ENCODE measurements around the gene AP1G1. TPM values are rescaled to one million over a fixed set of nuclear protein-coding genes. Genes with fewer than 3 reads are reported as not detected.
"Not testable (repeated sequence)": the region's sequence is repeated elsewhere in the genome, so short reads cannot be mapped to it uniquely, and the experiment has no call there.

Gene AP1G1
- total RNA-seq, 4 donors from 2014 or later = 77.1 to 153 (median 86.3) TPM

DNA sequence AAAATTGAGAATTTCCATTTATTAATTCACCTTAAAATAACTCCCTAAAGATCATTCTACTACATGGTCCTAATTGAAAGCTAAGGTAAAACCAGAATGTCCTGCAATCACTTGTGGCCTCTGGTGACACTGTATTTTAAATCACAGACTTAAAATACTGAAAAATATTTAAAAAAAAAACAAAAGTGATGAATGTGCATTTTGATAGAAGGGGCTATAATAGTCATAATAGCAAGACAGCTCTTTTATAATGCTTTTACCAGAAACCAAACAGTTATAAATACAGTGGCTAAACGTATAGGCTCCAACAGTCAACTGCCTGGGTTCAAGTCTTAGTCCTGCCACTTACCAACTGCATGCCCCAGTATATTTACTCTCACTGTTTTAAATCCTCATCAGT lies 105.3 kb downstream of the AP1G1 start:
- Histone ChIP-seq H3K36me3 (peaks cover 8% of the 10 kb centered on the region), H3K4me3 (no peak overlapping the region), H3K27me3 (no peaks in the 10 kb centered on the region), H3K4me1 (peaks cover 4% of the 10 kb centered on the region), H3K9me3 (no peaks in the 10 kb centered on the region), H3K27ac (no peak overlapping the region)
- no peak for DNase-seq (ENCODE audit: low spot score in 2 of 2)
- TF ChIP-seq, protein P1, sequence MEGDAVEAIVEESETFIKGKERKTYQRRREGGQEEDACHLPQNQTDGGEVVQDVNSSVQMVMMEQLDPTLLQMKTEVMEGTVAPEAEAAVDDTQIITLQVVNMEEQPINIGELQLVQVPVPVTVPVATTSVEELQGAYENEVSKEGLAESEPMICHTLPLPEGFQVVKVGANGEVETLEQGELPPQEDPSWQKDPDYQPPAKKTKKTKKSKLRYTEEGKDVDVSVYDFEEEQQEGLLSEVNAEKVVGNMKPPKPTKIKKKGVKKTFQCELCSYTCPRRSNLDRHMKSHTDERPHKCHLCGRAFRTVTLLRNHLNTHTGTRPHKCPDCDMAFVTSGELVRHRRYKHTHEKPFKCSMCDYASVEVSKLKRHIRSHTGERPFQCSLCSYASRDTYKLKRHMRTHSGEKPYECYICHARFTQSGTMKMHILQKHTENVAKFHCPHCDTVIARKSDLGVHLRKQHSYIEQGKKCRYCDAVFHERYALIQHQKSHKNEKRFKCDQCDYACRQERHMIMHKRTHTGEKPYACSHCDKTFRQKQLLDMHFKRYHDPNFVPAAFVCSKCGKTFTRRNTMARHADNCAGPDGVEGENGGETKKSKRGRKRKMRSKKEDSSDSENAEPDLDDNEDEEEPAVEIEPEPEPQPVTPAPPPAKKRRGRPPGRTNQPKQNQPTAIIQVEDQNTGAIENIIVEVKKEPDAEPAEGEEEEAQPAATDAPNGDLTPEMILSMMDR (IDR thresholded peaks at IDR 0.05) = no peak
- TF ChIP-seq POLR2AphosphoS5 (IDR thresholded peaks at IDR 0.05) = no peak
- WGBS = 92% methylated on average over 1 of the region's 1 CpG

DNA sequence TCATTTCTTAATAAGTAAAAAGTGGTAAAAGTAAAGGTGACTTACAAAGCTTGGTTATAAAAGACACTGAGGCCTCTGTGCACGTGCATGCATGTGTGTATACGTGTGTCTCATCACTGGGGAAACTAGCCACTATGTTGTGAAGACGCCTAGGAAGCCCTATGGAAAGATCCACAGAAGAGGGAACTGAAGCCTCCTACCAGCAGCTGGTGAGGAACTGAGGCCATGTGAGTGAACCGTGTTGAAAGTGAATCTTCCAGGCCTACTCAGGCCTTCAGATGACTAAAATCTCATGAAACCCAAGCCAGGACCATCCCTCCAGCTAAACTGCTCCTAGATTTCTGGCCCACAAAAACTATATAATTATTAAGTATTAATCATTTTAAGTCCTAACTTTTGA lies 107.8 kb downstream of the AP1G1 start:
- no peak for DNase-seq (ENCODE audit: low spot score in 2 of 2)
- Histone ChIP-seq H3K36me3 (peaks cover 8% of the 10 kb centered on the region), H3K4me3 (no peak overlapping the region), H3K9me3 (no peaks in the 10 kb centered on the region), H3K27ac (no peak overlapping the region), H3K27me3 (no peaks in the 10 kb centered on the region), H3K4me1 (no peaks in the 10 kb centered on the region)
- TF ChIP-seq POLR2A (IDR thresholded peaks at IDR 0.05) = no peak
- TF ChIP-seq EP300 (IDR thresholded peaks at IDR 0.05) = no peak
- no peak for TF ChIP-seq POLR2AphosphoS5 (IDR thresholded peaks at IDR 0.05)
- TF ChIP-seq, protein P1 (IDR thresholded peaks at IDR 0.05) = no peak
- 89% methylated on average over 4 of the region's 4 CpGs for WGBS

DNA sequence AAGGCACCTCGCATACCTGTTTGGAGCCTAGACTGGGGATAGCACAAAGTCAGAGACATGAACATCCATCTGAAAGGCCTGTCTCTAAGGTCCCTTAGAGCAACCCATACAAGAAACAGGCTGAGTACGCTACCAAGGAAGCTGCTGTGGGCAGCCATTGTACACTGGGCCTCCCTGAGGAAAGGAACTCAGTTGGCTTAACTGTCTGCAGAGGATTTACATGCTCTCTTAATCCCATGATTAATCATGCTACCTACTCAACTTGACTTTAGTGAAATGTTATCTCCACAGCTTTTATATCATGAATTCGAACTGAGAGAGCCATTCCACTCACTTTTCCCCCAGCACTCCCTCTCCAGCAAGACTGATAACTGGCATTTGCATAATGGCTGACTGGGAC lies 110.1 kb downstream of the AP1G1 start:
- TF ChIP-seq EP300 (IDR thresholded peaks at IDR 0.05) (no peak), POLR2AphosphoS5 (IDR thresholded peaks at IDR 0.05) (no peak), POLR2A (IDR thresholded peaks at IDR 0.05) (no peak)
- TF ChIP-seq, protein P1 (IDR thresholded peaks at IDR 0.05) = no peak
- Histone ChIP-seq H3K27me3 (no peaks in the 10 kb centered on the region), H3K4me1 (no peaks in the 10 kb centered on the region), H3K27ac (no peak overlapping the region), H3K9me3 (no peaks in the 10 kb centered on the region), H3K4me3 (no peak overlapping the region), H3K36me3 (peaks cover 8% of the 10 kb centered on the region)
- no peak for DNase-seq (ENCODE audit: low spot score in 2 of 2)
- WGBS = 92% methylated on average over 3 of the region's 3 CpGs

DNA sequence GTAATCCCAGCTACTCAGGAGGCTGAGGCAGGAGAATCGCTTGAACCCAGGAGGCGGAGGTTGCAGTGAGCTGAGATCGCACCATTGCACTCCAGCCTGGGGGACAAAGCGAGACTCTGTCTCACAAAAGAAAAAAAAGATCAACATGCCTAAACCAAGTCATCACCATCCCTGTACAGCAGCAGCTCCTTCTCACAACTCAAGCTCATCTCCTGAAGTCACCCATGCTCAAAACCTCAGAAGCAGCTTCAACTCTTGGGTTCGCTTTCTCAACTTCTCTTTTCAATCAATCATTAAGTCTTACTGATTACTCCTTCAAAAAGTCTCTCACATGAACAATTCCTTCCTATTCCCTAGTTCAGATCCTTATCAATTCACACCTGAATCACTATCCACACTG lies 115.5 kb downstream of the AP1G1 start:
- Histone ChIP-seq H3K36me3 (peaks cover 16% of the 10 kb centered on the region), H3K27me3 (no peaks in the 10 kb centered on the region), H3K4me1 (no peaks in the 10 kb centered on the region), H3K9me3 (no peaks in the 10 kb centered on the region), H3K4me3 (no peak overlapping the region), H3K27ac (no peak overlapping the region)
- no peak for DNase-seq (ENCODE audit: low spot score in 2 of 2)
- 96% methylated on average over 5 of the region's 5 CpGs for WGBS
- TF ChIP-seq, protein P1 (IDR thresholded peaks at IDR 0.05) = no peak
- TF ChIP-seq POLR2A (IDR thresholded peaks at IDR 0.05) = no peak
- TF ChIP-seq POLR2AphosphoS5 (IDR thresholded peaks at IDR 0.05) = no peak
- TF ChIP-seq EP300 (IDR thresholded peaks at IDR 0.05) = no peak

DNA sequence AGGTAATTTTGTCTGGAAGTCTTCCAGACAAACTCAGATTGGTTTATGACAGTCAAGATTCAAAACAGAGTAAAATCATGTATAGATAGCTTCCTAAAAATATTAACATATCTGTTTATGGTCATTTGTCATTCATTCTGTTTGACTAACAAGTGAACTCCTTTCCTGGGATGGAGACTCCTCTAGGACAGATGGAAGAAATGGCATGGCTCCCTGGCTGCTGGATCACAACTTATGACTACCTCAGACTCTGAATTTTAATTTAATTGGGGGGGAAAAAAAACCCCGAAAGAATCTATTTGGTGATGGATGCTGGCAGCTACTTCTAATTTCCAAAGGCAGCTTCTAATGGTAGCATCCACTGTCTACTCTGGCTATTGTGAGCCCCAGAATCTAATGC lies 118.7 kb downstream of the AP1G1 start:
- no peaks in the 10 kb centered on the region for H3K27me3 ChIP-seq
- peaks cover 20% of the 10 kb centered on the region for H3K36me3 ChIP-seq
- H3K9me3 ChIP-seq = no peaks in the 10 kb centered on the region
- no peak for DNase-seq (ENCODE audit: low spot score in 2 of 2)
- 0% methylated on average over 1 of the region's 1 CpG for WGBS
- H3K4me3 ChIP-seq = no peak overlapping the region
- H3K4me1 ChIP-seq = no peaks in the 10 kb centered on the region
- no peak for TF ChIP-seq POLR2AphosphoS5 (IDR thresholded peaks at IDR 0.05)
- no peak for TF ChIP-seq POLR2A (IDR thresholded peaks at IDR 0.05)
- TF ChIP-seq EP300 (IDR thresholded peaks at IDR 0.05) = no peak
- no peak overlapping the region for H3K27ac ChIP-seq

DNA sequence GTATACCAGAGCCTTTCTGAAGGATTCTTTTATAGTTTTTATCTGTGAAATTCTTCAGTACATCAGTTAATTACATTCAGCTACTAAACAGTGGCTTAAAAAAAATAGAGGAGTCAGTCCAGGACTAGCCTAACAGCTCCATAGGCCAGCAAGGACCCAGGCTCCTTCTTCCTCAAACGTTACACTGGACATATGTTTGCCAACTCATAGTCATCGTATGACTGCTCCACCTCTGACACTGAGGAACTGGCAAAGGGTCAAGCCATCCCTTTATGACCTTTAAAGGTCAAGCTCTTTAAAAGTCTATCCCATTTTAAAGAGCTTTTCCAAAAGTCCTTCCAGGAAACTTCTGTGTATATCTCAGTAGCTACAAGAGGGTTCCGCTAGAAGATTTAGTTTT lies 120.8 kb downstream of the AP1G1 start:
- Histone ChIP-seq H3K27ac (no peak overlapping the region), H3K36me3 (peaks cover 33% of the 10 kb centered on the region), H3K9me3 (no peaks in the 10 kb centered on the region), H3K4me3 (no peak overlapping the region), H3K27me3 (no peaks in the 10 kb centered on the region), H3K4me1 (no peaks in the 10 kb centered on the region)
- no peak for DNase-seq (ENCODE audit: low spot score in 2 of 2)
- WGBS = 72% methylated on average over 3 of the region's 3 CpGs
- no peak for TF ChIP-seq POLR2A (IDR thresholded peaks at IDR 0.05)
- no peak for TF ChIP-seq POLR2AphosphoS5 (IDR thresholded peaks at IDR 0.05)

DNA sequence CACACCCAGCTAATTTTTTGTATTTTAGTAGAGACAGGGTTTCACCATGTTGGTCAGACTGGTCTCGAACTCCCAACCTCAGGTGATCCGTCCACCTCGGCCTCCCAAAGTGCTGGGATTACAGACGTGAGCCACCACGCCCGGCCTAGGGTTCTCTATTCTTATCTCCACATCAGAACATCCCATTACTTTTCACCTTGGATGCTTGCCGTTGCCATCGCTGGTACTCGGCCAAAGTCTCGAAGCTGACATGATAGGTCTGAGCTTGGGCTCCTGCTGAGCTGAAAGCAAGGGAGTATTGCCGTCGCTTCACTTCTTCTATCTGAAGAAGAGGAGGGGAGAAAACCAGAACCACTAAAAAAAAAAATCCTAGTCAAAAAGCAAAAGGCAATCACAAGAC lies 124.4 kb downstream of the AP1G1 start:
- not testable (repeated sequence) for H3K9me3 ChIP-seq; H3K27me3 ChIP-seq; H3K4me3 ChIP-seq; DNase-seq (ENCODE audit: low spot score in 2 of 2); H3K4me1 ChIP-seq; H3K27ac ChIP-seq
- peaks cover 46% of the 10 kb centered on the region for H3K36me3 ChIP-seq
- 98% methylated on average over 12 of the region's 12 CpGs for WGBS

All from suprapubic skin (tissue), 4 donors.